ENCODE data around the gene CAVIN2.
"Not testable (repeated sequence)": the region's sequence is repeated elsewhere in the genome, so short reads cannot be mapped to it uniquely, and the experiment has no call there.

Gene CAVIN2

DNA sequence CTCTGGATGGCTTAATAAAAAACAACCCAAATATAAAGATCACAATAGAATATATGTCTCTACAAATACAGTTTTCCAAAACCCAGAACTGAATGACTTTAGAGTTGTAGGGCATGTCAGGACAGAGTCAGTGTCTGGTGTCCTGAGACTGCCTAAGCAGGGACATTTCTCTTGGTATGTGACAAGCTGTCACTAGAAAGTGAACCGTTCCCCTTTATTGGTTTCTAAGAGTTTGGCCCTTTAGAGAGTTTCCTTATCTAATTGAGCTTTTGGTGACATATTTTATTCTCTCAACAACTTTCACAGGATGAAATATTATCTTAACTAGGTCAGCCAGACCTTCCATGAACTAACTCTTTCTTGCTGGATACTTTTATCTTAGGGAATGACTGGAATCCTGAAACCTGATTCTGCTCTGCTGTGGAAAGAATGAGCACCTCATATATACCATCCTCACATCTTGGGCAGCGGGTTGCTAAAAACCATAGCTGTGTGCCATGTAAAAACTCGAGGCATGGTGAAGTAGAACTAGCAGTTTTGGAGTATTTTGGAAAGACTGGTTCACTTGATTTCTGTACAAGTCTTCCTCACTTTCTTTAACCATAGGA is 54.8 kb downstream of the CAVIN2 start:
- TF ChIP-seq CTCF (IDR thresholded peaks at IDR 0.05): no peak
- DNase-seq (ENCODE audit: low spot score): no peak
- H3K4me3 ChIP-seq: no peak overlapping the region
- no peak overlapping the region for H3K27ac ChIP-seq

DNA sequence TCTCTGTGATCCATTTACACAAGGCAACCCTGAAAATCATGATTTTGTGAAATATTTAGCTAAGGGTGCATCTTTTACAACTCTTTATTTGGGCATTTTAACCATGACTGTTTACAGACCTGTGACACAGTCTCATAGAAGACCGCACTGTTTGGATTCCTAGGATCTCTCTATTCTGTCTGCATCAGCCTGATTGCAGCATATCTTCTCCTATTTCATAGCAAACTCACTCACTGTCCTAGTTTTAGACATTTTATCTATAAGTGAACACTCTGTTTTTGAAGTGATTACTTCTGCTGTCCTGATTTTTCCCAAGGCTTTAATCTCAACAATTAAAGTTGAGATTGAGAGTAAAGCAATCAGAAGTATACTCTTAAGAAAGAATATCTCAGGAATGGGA is 56.2 kb downstream of the CAVIN2 start:
- TF ChIP-seq CTCF (IDR thresholded peaks at IDR 0.05): no peak
- no peak overlapping the region for H3K4me3 ChIP-seq
- no peak for DNase-seq (ENCODE audit: low spot score)
- no peak overlapping the region for H3K27ac ChIP-seq

GRCh38 chr2:191789796-191790195 is 57.1 kb downstream of the CAVIN2 start:
- no peak overlapping the region for H3K27ac ChIP-seq
- no peak for DNase-seq (ENCODE audit: low spot score)
- no peak for TF ChIP-seq CTCF (IDR thresholded peaks at IDR 0.05)
- no peak overlapping the region for H3K4me3 ChIP-seq

DNA sequence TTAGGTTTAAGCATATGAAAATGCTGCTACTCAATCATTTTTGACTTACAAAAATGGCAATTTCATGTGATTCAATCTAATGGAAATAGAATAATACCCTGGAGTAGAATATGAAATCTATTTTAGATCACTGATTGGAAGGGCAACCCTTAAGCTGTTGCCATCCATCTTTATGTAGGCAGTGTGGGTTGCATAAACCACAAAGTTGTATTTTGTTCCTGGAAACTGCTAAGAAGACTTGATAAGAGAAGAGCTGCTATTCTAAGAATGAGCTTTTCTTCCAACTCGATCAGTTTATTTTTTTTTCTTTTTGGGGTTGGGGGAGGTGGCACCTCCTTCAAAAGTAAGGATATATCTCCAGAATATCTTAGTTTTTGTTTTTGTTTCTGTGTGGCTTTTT is 60.2 kb downstream of the CAVIN2 start:
- no peak for TF ChIP-seq CTCF (IDR thresholded peaks at IDR 0.05)
- H3K4me3 ChIP-seq: no peak overlapping the region
- DNase-seq (ENCODE audit: low spot score): no peak
- H3K27ac ChIP-seq: no peak overlapping the region

DNA sequence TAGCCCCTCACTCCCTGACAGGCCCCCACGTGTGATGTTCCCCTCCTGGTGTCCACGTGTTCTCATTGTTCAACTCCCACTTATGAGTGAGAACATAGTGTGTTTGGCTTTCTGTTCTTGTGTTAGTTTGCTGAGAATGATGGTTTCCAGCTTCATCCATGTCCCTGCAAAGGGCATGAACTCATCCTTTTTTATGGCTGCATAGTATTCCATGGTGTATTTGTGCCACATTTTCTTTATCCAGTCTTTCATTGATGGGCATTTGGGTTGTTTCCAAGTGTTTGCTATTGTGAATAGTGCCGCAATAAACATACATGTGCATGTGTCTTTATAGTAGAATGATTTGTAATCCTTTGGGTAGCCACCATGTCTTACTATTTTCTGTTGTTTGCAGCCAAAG is 61.2 kb downstream of the CAVIN2 start:
- DNase-seq (ENCODE audit: low spot score); H3K4me3 ChIP-seq; H3K27ac ChIP-seq: not testable (repeated sequence)

Data from coronary artery (tissue), 2 donors.